Adrenal gland (tissue), 5 donors: ENCODE data around the gene ARFGEF2.

Source experiments
- POLR2A ChIP-seq, 2 donors: fragments of 450-650 bp; IDR thresholded peaks; one replicate each; pipeline ENCODE4 v1.6.1; 2017; ENCODE audit warnings: antibody characterized with exemption in 2 of 2, mild to moderate bottlenecking in 2 of 2, moderate library complexity in 1 of 2
- TF ChIP-seq, protein P1 (sequence below), 6 experiments: fragments of 450-650 bp in 4 of 6; fragments of 200-600 bp in 2 of 6; sonication (generic) in 1 of 6; IDR thresholded peaks; 1 replicate in 5 of 6; 2 replicates in 1 of 6; pipeline versions ENCODE4 v1.5.1 to v1.8.0; 2016 to 2021; ENCODE audit warnings: antibody characterized with exemption in 6 of 6, mild to moderate bottlenecking in 2 of 6, moderate library complexity in 1 of 6
- donor health status: DM: no; HTN: no; CAD: no.

DNA sequence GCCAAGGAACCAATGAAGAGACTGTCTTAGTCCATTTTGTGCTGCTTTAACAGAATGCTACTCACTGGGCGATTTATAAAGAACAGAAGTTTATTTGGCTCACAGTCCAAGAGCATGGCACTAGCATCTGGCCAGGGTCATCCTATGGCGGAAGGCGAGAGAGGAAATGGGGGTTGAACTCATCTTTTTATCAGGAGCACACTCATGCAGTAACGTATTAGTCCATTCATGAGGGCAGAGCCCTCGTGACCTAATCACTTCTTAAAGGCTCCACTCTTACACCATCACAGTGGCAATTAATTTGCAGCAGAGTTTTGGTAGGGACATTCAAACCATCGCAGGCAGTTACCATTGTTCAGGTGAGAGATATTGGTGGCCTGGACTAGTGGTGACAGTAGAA is 8.5 kb downstream of the ARFGEF2 start:
- no peak for TF ChIP-seq POLR2A (IDR thresholded peaks at IDR 0.05)
- TF ChIP-seq, protein P1, sequence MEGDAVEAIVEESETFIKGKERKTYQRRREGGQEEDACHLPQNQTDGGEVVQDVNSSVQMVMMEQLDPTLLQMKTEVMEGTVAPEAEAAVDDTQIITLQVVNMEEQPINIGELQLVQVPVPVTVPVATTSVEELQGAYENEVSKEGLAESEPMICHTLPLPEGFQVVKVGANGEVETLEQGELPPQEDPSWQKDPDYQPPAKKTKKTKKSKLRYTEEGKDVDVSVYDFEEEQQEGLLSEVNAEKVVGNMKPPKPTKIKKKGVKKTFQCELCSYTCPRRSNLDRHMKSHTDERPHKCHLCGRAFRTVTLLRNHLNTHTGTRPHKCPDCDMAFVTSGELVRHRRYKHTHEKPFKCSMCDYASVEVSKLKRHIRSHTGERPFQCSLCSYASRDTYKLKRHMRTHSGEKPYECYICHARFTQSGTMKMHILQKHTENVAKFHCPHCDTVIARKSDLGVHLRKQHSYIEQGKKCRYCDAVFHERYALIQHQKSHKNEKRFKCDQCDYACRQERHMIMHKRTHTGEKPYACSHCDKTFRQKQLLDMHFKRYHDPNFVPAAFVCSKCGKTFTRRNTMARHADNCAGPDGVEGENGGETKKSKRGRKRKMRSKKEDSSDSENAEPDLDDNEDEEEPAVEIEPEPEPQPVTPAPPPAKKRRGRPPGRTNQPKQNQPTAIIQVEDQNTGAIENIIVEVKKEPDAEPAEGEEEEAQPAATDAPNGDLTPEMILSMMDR (IDR thresholded peaks at IDR 0.05): no peak
